ENCODE measurements around the gene NRP2. TPM values are rescaled to one million over a fixed set of nuclear protein-coding genes. Genes with fewer than 3 reads are reported as not detected.

Gene NRP2
- total and polyA plus RNA-seq, 3 experiments from 2014 or later: 0.91 to 0.94 TPM; not detected in 1

- Histone ChIP-seq H3K4me1 (ENCODE audit: insufficient read depth, low read length) (no peaks in the 10 kb centered on the region), H3K36me3 (ENCODE audit: insufficient read depth, low read length) (no peaks in the 10 kb centered on the region), H3K27ac (ENCODE audit: low read depth, low read length) (no peak overlapping the region), H3K27me3 (ENCODE audit: insufficient read depth, low read length, poor library complexity, severe bottlenecking) (no peaks in the 10 kb centered on the region), H3K4me3 (ENCODE audit: low read length) (no peak overlapping the region), H3K9me3 (ENCODE audit: low read length) (no peaks in the 10 kb centered on the region)
- Mint-ChIP-seq H3K4me1 (no peaks in the 10 kb centered on the region), H3K4me3 (no peak overlapping the region), H3K27ac (no peak overlapping the region), H3K27me3 (peaks cover 4 to 20% of the 10 kb centered on the region in 2 donors), H3K9me3 (peaks cover 0 to 4% (median 0%) of the 10 kb centered on the region in 5 donors), H3K36me3 (no peaks in the 10 kb centered on the region)
- DNase-seq: no peak
- ChIA-PET CTCF (no interaction called here), POLR2A (no interaction called here)
Measured at GRCh38 chr2:205845446-205845845, 163.1 kb downstream of the NRP2 start.
